Esophagus squamous epithelium (tissue), 4 donors: Measurements from ENCODE around the gene MFNG.

ENCODE experiments used
- POLR2A ChIP-seq, 4 donors: fragments of 450-650 bp; IDR thresholded peaks; one replicate each; pipeline ENCODE4 v1.6.1; 2017; ENCODE audit warnings: antibody characterized with exemption in 4 of 4, mild to moderate bottlenecking in 4 of 4, moderate library complexity in 3 of 4
- TF ChIP-seq, protein P1 (sequence below), 6 experiments: fragments of 450-650 bp in 4 of 6; fragments of 200-600 bp in 2 of 6; sonication (generic) in 2 of 6; IDR thresholded peaks; one replicate each; pipeline ENCODE4 v1.5.1; 2016 to 2019; ENCODE audit warnings: antibody characterized with exemption in 6 of 6, mild to moderate bottlenecking in 4 of 6, moderate library complexity in 4 of 6

DNA sequence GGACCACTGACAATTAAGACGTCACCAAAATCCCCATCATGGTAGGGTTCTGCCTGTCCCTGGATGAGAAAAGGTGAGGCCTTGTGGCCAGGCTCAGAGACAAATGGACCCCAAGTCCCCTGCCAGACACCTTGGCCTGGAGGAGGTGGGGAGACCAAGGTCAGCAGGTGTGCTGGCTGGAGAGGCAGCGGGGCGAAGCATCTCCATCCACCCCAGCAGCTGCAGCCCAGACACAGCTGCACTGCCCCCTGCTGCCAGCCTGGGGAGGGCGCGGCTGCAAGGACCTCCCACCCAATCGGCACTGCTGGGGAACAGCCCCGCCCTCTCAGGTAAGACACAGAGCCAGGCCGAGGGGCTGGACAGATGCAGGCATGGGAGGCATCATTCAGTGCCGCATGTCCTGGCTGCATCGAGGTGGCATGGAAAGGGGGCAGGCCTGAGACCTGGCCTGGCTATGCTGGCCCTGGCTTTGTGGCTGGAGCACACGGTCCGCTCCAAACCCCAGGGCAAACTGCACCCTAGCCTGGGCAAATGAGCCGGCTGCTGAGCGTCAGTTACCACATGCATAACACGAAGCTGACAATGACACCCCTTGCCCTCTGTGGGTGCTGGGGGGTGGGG, 12.2 kb upstream of the MFNG start:
- TF ChIP-seq, protein P1, sequence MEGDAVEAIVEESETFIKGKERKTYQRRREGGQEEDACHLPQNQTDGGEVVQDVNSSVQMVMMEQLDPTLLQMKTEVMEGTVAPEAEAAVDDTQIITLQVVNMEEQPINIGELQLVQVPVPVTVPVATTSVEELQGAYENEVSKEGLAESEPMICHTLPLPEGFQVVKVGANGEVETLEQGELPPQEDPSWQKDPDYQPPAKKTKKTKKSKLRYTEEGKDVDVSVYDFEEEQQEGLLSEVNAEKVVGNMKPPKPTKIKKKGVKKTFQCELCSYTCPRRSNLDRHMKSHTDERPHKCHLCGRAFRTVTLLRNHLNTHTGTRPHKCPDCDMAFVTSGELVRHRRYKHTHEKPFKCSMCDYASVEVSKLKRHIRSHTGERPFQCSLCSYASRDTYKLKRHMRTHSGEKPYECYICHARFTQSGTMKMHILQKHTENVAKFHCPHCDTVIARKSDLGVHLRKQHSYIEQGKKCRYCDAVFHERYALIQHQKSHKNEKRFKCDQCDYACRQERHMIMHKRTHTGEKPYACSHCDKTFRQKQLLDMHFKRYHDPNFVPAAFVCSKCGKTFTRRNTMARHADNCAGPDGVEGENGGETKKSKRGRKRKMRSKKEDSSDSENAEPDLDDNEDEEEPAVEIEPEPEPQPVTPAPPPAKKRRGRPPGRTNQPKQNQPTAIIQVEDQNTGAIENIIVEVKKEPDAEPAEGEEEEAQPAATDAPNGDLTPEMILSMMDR (IDR thresholded peaks at IDR 0.05), result peak in 5 of 6 experiments; percentile 19 to 49 (median 38)
- no peak for TF ChIP-seq POLR2A (IDR thresholded peaks at IDR 0.05)
